HepG2 (cell line): Measurements from ENCODE around the gene NYNRIN. TPM values are rescaled to one million over a fixed set of nuclear protein-coding genes. Genes with fewer than 3 reads are reported as not detected.

Experiments
- ARID5B ChIP-seq: IDR thresholded peaks from 2 replicates; pipeline ENCODE4 v1.4.0; 2020; ENCODE audit warnings: mild to moderate bottlenecking, missing genetic modification reagents
- LRRFIP1 ChIP-seq: sonication (generic); formaldehyde crosslinking; conservative IDR thresholded peaks from 2 replicates; pipeline ENCODE4 v1.4.0; 2020; ENCODE audit warnings: missing genetic modification reagents
- MLLT10 ChIP-seq: sonication (generic); formaldehyde crosslinking; IDR thresholded peaks from 2 replicates; pipeline ENCODE4 v1.4.0; 2020; ENCODE audit warnings: missing genetic modification reagents
- NR3C1 ChIP-seq: sonication (generic); formaldehyde crosslinking; IDR thresholded peaks from 2 replicates; pipeline ENCODE4 v1.4.0; 2020; ENCODE audit warnings: missing genetic modification reagents
- RBM22 ChIP-seq: fragments of 200-400 bp; formaldehyde crosslinking; optimal IDR thresholded peaks from 2 replicates; pipeline ENCODE3; 2017; ENCODE audit warnings: mild to moderate bottlenecking, low read length, moderate library complexity
- RFX1 ChIP-seq: fragments of 450-650 bp; IDR thresholded peaks from 2 replicates; pipeline ENCODE4 v1.6.1; 2017
- SALL1 ChIP-seq: sonication (generic); formaldehyde crosslinking; IDR thresholded peaks from 2 replicates; pipeline ENCODE4 v1.8.0; 2022; ENCODE audit warnings: mild to moderate bottlenecking, missing genetic modification reagents
- SSRP1 ChIP-seq: IDR thresholded peaks from 2 replicates; pipeline ENCODE4 v1.6.1; 2016; ENCODE audit warnings: control low read depth
- TBL1XR1 ChIP-seq: fragments of 150-350 bp; IDR thresholded peaks from 2 replicates; pipeline ENCODE4 v1.6.1; 2014; ENCODE audit warnings: borderline replicate concordance, low read length; ENCODE audit not compliant: partially characterized antibody
- TCF12 ChIP-seq, 2 experiments: fragments of 450-650 bp in 1 of 2; sonication (generic) in 1 of 2; formaldehyde crosslinking in 1 of 2; IDR thresholded peaks; 2 replicates each; pipeline versions ENCODE4 v1.6.1 to v1.8.0; 2017 to 2022; ENCODE audit warnings: antibody characterized with exemption in 1 of 2, mild to moderate bottlenecking in 1 of 2, missing genetic modification reagents in 1 of 2, moderate library complexity in 1 of 2
- WIZ ChIP-seq: sonication (generic); formaldehyde crosslinking; IDR thresholded peaks from 2 replicates; pipeline ENCODE4 v1.5.1; 2020; ENCODE audit warnings: mild to moderate bottlenecking, missing genetic modification reagents
- ZBTB8A ChIP-seq: sonication (generic); formaldehyde crosslinking; IDR thresholded peaks from 2 replicates; pipeline ENCODE4 v1.4.0; 2020; ENCODE audit warnings: mild to moderate bottlenecking, low read depth, missing genetic modification reagents, borderline replicate concordance
- ZNF136 ChIP-seq: sonication (generic); formaldehyde crosslinking; IDR thresholded peaks from 2 replicates; pipeline ENCODE4 v1.8.1; 2022; ENCODE audit warnings: low read depth, mild to moderate bottlenecking, moderate library complexity, missing genetic modification reagents
- ZNF326 ChIP-seq: sonication (generic); formaldehyde crosslinking; IDR thresholded peaks from 2 replicates; pipeline ENCODE4 v1.4.0; 2020; ENCODE audit warnings: missing genetic modification reagents, borderline replicate concordance
- ZNF414 ChIP-seq: sonication (generic); formaldehyde crosslinking; IDR thresholded peaks from 2 replicates; pipeline ENCODE4 v1.5.0; 2020; ENCODE audit warnings: missing genetic modification reagents
- ZNF749 ChIP-seq: sonication (generic); formaldehyde crosslinking; IDR thresholded peaks from 2 replicates; pipeline ENCODE4 v1.8.0; 2022; ENCODE audit warnings: mild to moderate bottlenecking, missing genetic modification reagents, moderate library complexity, borderline replicate concordance
- polyA plus RNA-seq, 8 experiments: library from polyadenylated mRNA; depleted of rRNA in 3 of 8; stranded (reverse) in 7 of 8; unstranded in 1 of 8; fragments of >200 nt; fragmentation: Illumina TruSeq in 4 of 8; extraction: Trizol in 4 of 8; gene quantifications; 2 replicates each; pipeline versions ENCODE4 v1.2.1 to v1.2.3, GENCODE V29; 2011 to 2016; ENCODE audit warnings: low read depth in 4 of 8, missing spikeins in 1 of 8, mixed read lengths in 1 of 8; ENCODE audit not compliant: insufficient read depth in 1 of 8
- total RNA-seq, 5 experiments: library from RNA; depleted of rRNA; stranded (reverse); fragments of >200 nt; fragmentation: Illumina TruSeq; extraction: Trizol; gene quantifications; 2 replicates each; pipeline ENCODE4 v1.2.3, GENCODE V29; 2016; ENCODE audit warnings: low read depth in 1 of 5
- TF ChIP-seq, protein P1 (sequence below): sonication (generic); formaldehyde crosslinking; IDR thresholded peaks from 2 replicates; pipeline ENCODE4 v1.5.0; 2020; ENCODE audit warnings: missing genetic modification reagents
- TF ChIP-seq, protein P2 (sequence below): sonication (generic); formaldehyde crosslinking; IDR thresholded peaks from 2 replicates; pipeline ENCODE4 v1.8.1; 2022; ENCODE audit warnings: low read depth, mild to moderate bottlenecking, missing genetic modification reagents

The NYNRIN gene
- total and polyA plus RNA-seq, 2 of the 13 experiments (the other 11 are each of a cell fraction or from before 2014, with no cell fraction given), result 0.63 to 1.1 TPM

DNA sequence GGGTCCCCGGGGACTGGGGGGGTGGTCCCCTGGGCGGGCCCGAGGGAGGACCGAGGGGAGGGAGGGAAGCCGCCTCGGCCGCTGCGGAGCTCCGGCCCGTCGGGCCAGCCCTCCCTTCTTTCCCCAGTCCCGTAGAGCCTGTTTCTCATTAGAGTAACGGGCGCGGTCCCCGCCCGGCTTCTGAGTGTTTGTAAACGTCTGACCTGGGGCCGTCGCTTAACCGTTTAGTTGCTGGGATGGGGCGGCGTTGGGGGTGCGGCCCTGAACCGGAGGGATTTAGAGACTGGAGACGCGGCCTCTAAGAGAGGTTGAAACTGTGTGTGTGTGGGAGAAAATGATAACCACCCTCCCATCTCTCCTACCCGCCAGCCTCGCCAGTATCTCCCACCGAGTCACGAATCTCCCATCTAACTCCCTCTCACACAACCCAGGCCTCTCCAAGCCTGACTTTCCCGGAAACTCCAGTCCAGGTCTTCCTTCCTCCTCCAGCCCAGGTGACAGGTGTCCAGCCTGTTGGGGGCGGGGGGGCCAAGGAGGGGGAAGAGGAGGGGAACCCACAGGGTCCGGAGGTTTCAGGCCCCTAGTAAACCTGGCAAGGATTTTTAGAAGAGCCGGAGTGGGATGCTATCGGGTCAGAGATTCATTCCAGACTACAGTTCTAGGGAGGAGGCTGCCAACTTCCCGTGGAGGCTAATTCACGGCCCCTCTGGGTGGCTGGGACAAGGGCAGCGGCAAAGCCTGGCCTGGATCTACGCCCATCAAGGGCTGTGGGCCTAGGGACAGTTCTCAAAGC lies 31.9 kb upstream of the NYNRIN start (continued):
- TF ChIP-seq ZBTB8A (0 out of 2 replicates have a peak, but pooled peaks have one; percentile 84), RFX1 (no peak), SSRP1 (CRISPR knock-in tag) (no peak), WIZ (no peak), MLLT10 (CRISPR knock-in tag) (no peak), ZNF414 (CRISPR knock-in tag) (0 out of 2 replicates have a peak, but pooled peaks have one; percentile 66), SALL1 (peak; percentile 25; the same call in 1 of the 2 replicates), NR3C1 (CRISPR knock-in tag) (no peak), LRRFIP1 (CRISPR knock-in tag) (0 out of 2 replicates have a peak, but pooled peaks have one; percentile 7), ARID5B (CRISPR knock-in tag) (no peak), ZNF326 (CRISPR knock-in tag) (no peak), ZNF749 (peak; percentile 71; the same call in 1 of the 2 replicates), RBM22 (no peak), ZNF136 (no peak), TCF12 (IDR thresholded peaks at IDR 0.05) (no peak), TCF12 (CRISPR knock-in tag; IDR thresholded peaks at IDR 0.05) (no peak), TBL1XR1 (no peak)
- TF ChIP-seq, protein P1, sequence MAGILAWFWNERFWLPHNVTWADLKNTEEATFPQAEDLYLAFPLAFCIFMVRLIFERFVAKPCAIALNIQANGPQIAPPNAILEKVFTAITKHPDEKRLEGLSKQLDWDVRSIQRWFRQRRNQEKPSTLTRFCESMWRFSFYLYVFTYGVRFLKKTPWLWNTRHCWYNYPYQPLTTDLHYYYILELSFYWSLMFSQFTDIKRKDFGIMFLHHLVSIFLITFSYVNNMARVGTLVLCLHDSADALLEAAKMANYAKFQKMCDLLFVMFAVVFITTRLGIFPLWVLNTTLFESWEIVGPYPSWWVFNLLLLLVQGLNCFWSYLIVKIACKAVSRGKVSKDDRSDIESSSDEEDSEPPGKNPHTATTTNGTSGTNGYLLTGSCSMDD (CRISPR knock-in tag), result no peak
- TF ChIP-seq, protein P2, sequence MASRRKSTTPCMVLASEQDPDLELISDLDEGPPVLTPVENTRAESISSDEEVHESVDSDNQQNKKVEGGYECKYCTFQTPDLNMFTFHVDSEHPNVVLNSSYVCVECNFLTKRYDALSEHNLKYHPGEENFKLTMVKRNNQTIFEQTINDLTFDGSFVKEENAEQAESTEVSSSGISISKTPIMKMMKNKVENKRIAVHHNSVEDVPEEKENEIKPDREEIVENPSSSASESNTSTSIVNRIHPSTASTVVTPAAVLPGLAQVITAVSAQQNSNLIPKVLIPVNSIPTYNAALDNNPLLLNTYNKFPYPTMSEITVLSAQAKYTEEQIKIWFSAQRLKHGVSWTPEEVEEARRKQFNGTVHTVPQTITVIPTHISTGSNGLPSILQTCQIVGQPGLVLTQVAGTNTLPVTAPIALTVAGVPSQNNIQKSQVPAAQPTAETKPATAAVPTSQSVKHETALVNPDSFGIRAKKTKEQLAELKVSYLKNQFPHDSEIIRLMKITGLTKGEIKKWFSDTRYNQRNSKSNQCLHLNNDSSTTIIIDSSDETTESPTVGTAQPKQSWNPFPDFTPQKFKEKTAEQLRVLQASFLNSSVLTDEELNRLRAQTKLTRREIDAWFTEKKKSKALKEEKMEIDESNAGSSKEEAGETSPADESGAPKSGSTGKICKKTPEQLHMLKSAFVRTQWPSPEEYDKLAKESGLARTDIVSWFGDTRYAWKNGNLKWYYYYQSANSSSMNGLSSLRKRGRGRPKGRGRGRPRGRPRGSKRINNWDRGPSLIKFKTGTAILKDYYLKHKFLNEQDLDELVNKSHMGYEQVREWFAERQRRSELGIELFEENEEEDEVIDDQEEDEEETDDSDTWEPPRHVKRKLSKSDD, result no peak
